ENCODE measurements around the gene RASSF1.

DNA sequence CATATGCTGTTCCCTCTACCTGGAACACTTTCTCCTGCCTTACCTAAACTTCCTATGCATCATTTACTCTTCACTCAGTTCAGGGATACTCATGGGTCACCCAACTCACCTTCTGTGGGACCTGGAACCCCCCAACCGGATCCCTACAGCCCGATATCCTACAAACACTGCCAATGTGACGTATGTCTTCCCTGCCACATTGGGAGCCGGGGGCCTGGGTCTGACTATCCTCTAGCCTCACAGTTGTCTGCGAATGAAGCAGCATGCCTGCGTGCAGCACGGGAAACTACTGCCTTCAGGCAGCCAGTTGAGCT, 9.5 kb upstream of the RASSF1 start:
- TF ChIP-seq EZH2 (IDR thresholded peaks at IDR 0.05) (no peak), POLR2AphosphoS5 (IDR thresholded peaks at IDR 0.05; ENCODE audit: low read depth, low read length) (no peak), RAD21 (IDR thresholded peaks at IDR 0.05; ENCODE audit: low read depth) (no peak), EZH2phosphoT487 (IDR thresholded peaks at IDR 0.05; ENCODE audit: borderline replicate concordance) (no peak)
- TF ChIP-seq, protein P1, sequence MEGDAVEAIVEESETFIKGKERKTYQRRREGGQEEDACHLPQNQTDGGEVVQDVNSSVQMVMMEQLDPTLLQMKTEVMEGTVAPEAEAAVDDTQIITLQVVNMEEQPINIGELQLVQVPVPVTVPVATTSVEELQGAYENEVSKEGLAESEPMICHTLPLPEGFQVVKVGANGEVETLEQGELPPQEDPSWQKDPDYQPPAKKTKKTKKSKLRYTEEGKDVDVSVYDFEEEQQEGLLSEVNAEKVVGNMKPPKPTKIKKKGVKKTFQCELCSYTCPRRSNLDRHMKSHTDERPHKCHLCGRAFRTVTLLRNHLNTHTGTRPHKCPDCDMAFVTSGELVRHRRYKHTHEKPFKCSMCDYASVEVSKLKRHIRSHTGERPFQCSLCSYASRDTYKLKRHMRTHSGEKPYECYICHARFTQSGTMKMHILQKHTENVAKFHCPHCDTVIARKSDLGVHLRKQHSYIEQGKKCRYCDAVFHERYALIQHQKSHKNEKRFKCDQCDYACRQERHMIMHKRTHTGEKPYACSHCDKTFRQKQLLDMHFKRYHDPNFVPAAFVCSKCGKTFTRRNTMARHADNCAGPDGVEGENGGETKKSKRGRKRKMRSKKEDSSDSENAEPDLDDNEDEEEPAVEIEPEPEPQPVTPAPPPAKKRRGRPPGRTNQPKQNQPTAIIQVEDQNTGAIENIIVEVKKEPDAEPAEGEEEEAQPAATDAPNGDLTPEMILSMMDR (IDR thresholded peaks at IDR 0.05 in 2 of 3, conservative IDR thresholded peaks at IDR 0.05 in 1 of 3; ENCODE audit: borderline replicate concordance in 1 of 3, insufficient read depth in 1 of 3, low read depth in 2 of 3, low read length in 2 of 3), result no peak
- TF ChIP-seq, protein P2, sequence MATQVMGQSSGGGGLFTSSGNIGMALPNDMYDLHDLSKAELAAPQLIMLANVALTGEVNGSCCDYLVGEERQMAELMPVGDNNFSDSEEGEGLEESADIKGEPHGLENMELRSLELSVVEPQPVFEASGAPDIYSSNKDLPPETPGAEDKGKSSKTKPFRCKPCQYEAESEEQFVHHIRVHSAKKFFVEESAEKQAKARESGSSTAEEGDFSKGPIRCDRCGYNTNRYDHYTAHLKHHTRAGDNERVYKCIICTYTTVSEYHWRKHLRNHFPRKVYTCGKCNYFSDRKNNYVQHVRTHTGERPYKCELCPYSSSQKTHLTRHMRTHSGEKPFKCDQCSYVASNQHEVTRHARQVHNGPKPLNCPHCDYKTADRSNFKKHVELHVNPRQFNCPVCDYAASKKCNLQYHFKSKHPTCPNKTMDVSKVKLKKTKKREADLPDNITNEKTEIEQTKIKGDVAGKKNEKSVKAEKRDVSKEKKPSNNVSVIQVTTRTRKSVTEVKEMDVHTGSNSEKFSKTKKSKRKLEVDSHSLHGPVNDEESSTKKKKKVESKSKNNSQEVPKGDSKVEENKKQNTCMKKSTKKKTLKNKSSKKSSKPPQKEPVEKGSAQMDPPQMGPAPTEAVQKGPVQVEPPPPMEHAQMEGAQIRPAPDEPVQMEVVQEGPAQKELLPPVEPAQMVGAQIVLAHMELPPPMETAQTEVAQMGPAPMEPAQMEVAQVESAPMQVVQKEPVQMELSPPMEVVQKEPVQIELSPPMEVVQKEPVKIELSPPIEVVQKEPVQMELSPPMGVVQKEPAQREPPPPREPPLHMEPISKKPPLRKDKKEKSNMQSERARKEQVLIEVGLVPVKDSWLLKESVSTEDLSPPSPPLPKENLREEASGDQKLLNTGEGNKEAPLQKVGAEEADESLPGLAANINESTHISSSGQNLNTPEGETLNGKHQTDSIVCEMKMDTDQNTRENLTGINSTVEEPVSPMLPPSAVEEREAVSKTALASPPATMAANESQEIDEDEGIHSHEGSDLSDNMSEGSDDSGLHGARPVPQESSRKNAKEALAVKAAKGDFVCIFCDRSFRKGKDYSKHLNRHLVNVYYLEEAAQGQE (IDR thresholded peaks at IDR 0.05; ENCODE audit: low read depth), result no peak
